Subcutaneous adipose tissue (tissue), 4 donors: ENCODE measurements around the gene GJD4. TPM values are rescaled to one million over a fixed set of nuclear protein-coding genes. Genes with fewer than 3 reads are reported as not detected.

Experiments
- total RNA-seq, 4 donors: library from RNA; depleted of rRNA; stranded (reverse); fragments of >200 nt; gene quantifications; one replicate each; pipeline ENCODE4 v1.1.0, GENCODE V29; 2016
- TF ChIP-seq, protein P1 (sequence below): fragments of 450-650 bp; IDR thresholded peaks from one replicate; pipeline ENCODE4 v1.5.1; 2016; ENCODE audit warnings: low read depth, mild to moderate bottlenecking, control low read depth, antibody characterized with exemption, moderate library complexity

GJD4 gene
- total RNA-seq, 4 donors from 2014 or later: not detected

DNA sequence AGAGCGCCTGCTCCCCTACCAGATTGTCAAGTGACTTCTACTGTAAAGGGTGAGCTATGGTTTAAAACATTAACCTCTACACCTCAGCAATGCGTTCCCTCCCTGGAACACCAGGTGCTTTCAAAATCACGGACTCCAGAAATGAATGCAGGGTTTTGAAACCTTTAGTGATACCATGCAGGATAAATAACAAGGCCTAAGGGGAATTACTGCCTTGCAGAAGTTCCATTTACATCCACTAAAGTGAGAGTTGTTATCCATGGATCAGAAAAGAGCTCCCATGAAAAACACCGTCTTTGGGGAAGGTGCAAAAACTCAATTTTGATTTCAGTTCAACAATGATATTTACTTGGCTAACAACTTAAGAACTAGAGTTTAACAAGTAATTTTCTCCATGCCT, 33.0 kb downstream of the GJD4 start:
- TF ChIP-seq, protein P1, sequence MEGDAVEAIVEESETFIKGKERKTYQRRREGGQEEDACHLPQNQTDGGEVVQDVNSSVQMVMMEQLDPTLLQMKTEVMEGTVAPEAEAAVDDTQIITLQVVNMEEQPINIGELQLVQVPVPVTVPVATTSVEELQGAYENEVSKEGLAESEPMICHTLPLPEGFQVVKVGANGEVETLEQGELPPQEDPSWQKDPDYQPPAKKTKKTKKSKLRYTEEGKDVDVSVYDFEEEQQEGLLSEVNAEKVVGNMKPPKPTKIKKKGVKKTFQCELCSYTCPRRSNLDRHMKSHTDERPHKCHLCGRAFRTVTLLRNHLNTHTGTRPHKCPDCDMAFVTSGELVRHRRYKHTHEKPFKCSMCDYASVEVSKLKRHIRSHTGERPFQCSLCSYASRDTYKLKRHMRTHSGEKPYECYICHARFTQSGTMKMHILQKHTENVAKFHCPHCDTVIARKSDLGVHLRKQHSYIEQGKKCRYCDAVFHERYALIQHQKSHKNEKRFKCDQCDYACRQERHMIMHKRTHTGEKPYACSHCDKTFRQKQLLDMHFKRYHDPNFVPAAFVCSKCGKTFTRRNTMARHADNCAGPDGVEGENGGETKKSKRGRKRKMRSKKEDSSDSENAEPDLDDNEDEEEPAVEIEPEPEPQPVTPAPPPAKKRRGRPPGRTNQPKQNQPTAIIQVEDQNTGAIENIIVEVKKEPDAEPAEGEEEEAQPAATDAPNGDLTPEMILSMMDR: no peak

DNA sequence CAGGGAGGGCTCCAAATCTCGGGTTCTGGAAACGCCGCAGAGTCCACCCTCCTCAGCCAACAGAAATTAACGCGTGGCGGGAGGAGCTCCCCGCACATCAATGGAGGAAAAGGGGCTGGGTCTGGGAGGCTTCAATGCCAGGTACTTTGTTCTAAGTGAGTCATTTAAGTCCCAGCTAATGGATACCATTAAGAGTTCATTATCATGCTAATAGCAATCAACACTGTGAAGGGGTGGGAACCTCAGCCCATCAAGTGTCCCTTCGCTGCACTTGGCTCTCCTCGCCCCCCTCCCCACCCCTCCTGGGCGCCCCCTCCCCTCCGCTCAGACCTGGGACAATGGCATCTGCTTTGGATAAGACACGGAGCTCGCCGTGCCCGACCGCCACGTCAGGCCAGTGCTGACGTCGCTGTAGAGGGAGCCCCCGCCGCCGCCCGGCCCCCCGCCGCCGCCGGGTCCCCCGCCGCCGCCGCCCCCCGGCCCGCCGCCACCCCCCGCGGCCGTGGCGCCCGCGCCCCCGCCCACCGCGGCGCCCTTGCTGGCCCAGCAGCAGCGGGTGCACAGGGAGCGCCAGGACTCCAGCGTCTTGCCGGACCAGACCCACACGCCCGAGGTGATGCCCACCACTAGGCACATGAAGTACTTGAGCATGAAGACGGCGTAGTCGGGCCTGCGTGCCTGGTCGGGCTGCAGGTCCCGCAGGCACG, 34.0 kb downstream of the GJD4 start:
- TF ChIP-seq, protein P1: no peak

DNA sequence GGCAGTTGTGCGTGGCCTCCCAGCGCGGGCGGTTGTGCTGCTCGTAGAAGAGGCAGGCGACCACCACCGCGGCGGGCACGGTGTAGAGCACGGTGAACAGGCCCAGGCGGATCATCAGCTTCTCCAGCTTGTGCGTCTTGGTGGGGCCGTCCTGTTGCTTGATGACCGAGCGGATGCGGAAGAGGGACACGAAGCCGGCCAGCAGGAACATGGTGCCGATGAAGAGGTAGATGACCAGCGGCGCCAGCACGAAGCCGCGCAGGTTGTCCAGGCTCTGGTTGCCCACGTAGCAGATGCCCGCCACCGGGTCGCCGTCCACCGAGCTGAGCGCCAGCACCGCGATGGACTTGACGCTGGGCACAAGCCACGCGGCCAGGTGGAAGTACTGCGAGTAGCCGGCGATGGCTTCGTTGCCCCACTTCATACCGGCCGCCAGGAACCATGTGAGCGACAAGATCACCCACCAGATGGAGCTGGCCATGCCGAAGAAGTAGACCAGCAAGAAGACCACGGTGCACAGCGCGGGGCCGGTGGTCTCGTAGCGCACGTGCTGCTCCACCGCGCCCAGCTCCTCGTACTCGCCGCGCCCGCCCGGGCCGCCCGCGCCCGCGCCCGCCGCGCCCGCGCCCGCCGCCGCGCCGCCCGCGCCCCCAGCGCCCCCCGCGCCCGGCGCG, 34.7 kb downstream of the GJD4 start:
- TF ChIP-seq, protein P1: no peak

DNA sequence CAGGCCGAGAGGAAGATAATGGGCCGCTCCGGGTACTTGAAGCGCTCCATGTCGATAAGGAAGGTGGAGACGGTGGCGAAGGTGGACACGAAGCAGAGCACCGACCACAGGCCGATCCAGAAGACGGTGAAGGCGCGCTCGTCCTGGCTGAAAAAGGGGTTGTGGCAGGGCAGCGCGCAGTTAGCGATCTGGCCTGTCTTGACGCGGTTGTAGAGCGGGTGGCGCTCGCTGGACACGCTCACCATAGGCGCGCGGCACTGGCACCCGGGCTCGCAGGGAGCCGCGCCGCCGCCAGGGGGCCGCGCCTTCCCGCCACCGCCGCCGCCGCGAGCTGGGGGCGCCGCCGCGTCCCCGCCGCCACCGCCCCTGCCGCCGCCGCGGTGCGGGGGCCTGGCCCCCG, 35.3 kb downstream of the GJD4 start:
- TF ChIP-seq, protein P1: no peak

DNA sequence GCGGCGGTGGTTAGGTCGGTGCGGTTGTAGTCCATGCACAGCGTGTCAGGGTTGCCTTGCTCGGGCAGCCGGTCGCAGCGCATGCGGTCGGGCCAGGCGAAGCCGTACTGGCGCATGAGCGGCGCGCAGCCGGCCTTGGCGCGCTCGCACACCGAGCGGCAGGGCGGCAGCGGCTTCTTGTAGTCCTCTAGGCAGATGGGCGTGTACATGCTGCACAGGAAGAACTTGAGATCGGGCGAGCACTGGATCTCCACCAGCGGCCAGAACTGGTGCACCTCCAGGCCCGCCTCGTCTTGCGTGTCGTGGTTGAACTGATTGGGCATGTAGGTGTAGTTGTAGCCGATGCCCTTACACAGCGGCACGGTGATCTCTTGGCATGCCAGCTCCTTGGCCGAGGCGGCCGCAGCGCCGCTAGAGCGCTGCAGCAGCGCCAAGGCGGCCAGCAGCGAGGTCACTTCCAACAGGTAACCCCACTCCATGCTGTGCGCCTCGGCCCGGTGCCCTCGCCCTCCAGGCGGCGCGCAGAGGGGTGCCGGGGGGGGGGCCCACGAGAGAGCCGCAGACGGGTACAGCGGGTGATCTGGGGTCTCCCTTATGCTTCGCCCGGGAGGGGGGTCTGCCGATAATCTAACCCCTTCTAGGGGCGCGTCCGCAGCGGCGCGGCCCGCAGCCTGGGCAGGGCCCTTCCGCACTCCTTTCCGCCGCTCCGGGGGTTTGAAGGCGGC, 36.0 kb downstream of the GJD4 start:
- TF ChIP-seq, protein P1: no peak

DNA sequence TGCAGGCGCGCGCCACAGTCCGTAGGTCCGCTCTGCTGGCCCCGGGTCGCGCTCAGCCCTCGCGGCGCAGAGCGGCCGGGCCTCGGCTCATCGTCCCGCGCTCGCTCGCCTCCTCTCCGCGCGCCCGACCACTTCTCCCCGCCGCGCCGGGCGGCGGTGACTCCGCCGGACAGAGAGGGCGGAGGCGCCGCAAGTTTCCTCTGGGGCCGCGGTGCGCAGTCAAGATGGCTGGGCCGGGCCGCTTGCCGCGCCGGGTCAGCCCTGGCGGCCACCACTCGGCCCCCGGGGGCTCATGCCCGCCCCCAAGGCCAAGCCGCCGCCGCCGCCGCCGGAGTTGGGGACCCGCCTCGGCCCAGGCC, 36.5 kb downstream of the GJD4 start:
- TF ChIP-seq, protein P1: no peak
